Measurements from ENCODE around the gene SEMA5B. TPM values are rescaled to one million over a fixed set of nuclear protein-coding genes. Genes with fewer than 3 reads are reported as not detected.

SEMA5B gene
- total and polyA plus RNA-seq, 4 donors, result 0.20 to 1.1 (median 0.23) TPM

- TF ChIP-seq ZBTB33 (IDR thresholded peaks at IDR 0.05), result no peak
- TF ChIP-seq EGR1 (IDR thresholded peaks at IDR 0.05; ENCODE audit: low read depth in 2 of 2), result no peak
- no peak for TF ChIP-seq CTCF (IDR thresholded peaks at IDR 0.05; ENCODE audit: low read depth, low read length, missing input control)
- no peak for TF ChIP-seq MAX (IDR thresholded peaks at IDR 0.05)
- TF ChIP-seq SP1 (IDR thresholded peaks at IDR 0.05), result no peak
- no peak for TF ChIP-seq FOXA2 (IDR thresholded peaks at IDR 0.05)
- TF ChIP-seq FOXA1 (IDR thresholded peaks at IDR 0.05), result no peak
- TF ChIP-seq GABPA (IDR thresholded peaks at IDR 0.05 in 1 of 2, conservative IDR thresholded peaks at IDR 0.05 in 1 of 2), result no peak
- TF ChIP-seq NR2F2 (IDR thresholded peaks at IDR 0.05), result no peak
- TF ChIP-seq HNF4G (IDR thresholded peaks at IDR 0.05), result no peak
Observed at GRCh38 chr3:122921791-122922651, 105.5 kb downstream of the SEMA5B start (continued).

- peaks cover 0 to 5% (median 3%) of the 10 kb centered on the region in 4 donors for H3K4me1 ChIP-seq (ENCODE audit: control insufficient read depth in 4 of 4, insufficient read depth in 4 of 4, low read length in 3 of 4)
- H3K27ac ChIP-seq (ENCODE audit: low read depth in 1 of 2, low read length in 2 of 2), result no peak overlapping the region
- peaks cover 2 to 7% (median 5%) of the 10 kb centered on the region in 4 donors for H3K27me3 ChIP-seq (ENCODE audit: control insufficient read depth in 4 of 4, insufficient read depth in 4 of 4, low read length in 3 of 4)
- WGBS, result 77% methylated on average over 6 of the region's 6 CpGs
- H3K36me3 ChIP-seq (ENCODE audit: control insufficient read depth in 4 of 4, insufficient read depth in 3 of 4, low read depth in 1 of 4, low read length in 3 of 4), result no peaks in the 10 kb centered on the region
- H3K4me3 ChIP-seq (ENCODE audit: low read depth in 1 of 3, low read length in 3 of 3), result no peak overlapping the region
- TF ChIP-seq JUND (IDR thresholded peaks at IDR 0.05), result no peak
- no peak for TF ChIP-seq NR2F2 (IDR thresholded peaks at IDR 0.05)
- DNase-seq (ENCODE audit: low spot score), result no peak
- H3K9ac ChIP-seq (ENCODE audit: low read depth in 1 of 2, low read length in 2 of 2), result no peak overlapping the region
- H3K9me3 ChIP-seq (ENCODE audit: control insufficient read depth in 4 of 4, low read length in 3 of 4), result no peaks in the 10 kb centered on the region
Observed at GRCh38 chr3:122920986-122921385, 106.6 kb downstream of the SEMA5B start.

GRCh38 chr3:122919291-122919610 lies 108.3 kb downstream of the SEMA5B start:
- Histone ChIP-seq H3K27ac (ENCODE audit: low read depth in 1 of 2, low read length in 2 of 2) (no peak overlapping the region), H3K27me3 (ENCODE audit: control insufficient read depth in 4 of 4, insufficient read depth in 4 of 4, low read length in 3 of 4) (peaks cover 2 to 7% (median 5%) of the 10 kb centered on the region in 4 donors), H3K36me3 (ENCODE audit: control insufficient read depth in 4 of 4, insufficient read depth in 3 of 4, low read depth in 1 of 4, low read length in 3 of 4) (no peaks in the 10 kb centered on the region), H3K4me3 (ENCODE audit: low read depth in 1 of 3, low read length in 3 of 3) (no peak overlapping the region), H3K4me1 (ENCODE audit: control insufficient read depth in 4 of 4, insufficient read depth in 4 of 4, low read length in 3 of 4) (peaks cover 0 to 5% (median 3%) of the 10 kb centered on the region in 4 donors), H3K9me3 (ENCODE audit: control insufficient read depth in 4 of 4, low read length in 3 of 4) (no peaks in the 10 kb centered on the region), H3K9ac (ENCODE audit: low read depth in 1 of 2, low read length in 2 of 2) (no peak overlapping the region)
- no peak for DNase-seq (ENCODE audit: low spot score)
- 76% methylated on average over 3 of the region's 3 CpGs for WGBS
- no peak for TF ChIP-seq CTCF (IDR thresholded peaks at IDR 0.05; ENCODE audit: low read depth, low read length, missing input control)
- TF ChIP-seq HNF4A (conservative IDR thresholded peaks at IDR 0.05), result no peak
- TF ChIP-seq JUND (IDR thresholded peaks at IDR 0.05), result no peak

Data from liver (tissue), 9 donors.